B cell (primary cell): ENCODE data around the gene SDF2L1. TPM values are rescaled to one million over a fixed set of nuclear protein-coding genes. Genes with fewer than 3 reads are reported as not detected.
"Not testable (repeated sequence)": the region's sequence is repeated elsewhere in the genome, so short reads cannot be mapped to it uniquely, and the experiment has no call there.

Experiments used
- ATAC-seq: fragments of 200-7000 bp; cut with Tn5 transposase; one replicate; pipeline ENCODE4 v1.10.0; 2021; ENCODE audit warnings: low read depth, mild to moderate bottlenecking, moderate number of reproducible peaks, moderate library complexity
- CTCF ChIA-PET: fragments of 350-600 bp; sonication (Branson Sonifier 250); formaldehyde crosslinking; loops from one replicate; lab custom pipeline; 2021; ENCODE audit warnings: antibody characterized with exemption, inconsistent platforms; lab: Charles Lee
- POLR2A ChIA-PET: fragments of 350-600 bp; sonication (Branson Sonifier 250); formaldehyde crosslinking; loops from one replicate; lab custom pipeline; 2021; ENCODE audit warnings: antibody characterized with exemption; lab: Charles Lee
- DNase-seq: peaks from one replicate; pipeline ENCODE4 v3.0.0; 2013
- H2AFZ ChIP-seq: 2 replicates; pipeline ENCODE4 v1.6.1; 2012; ENCODE audit warnings: mild to moderate bottlenecking, low read depth, low read length; ENCODE audit not compliant: insufficient read depth, poor library complexity, severe bottlenecking
- H3K27ac ChIP-seq, 2 donors: 1 replicate in 1 of 2; 2 replicates in 1 of 2; pipeline ENCODE4 v1.5.1; 2012 to 2013; ENCODE audit warnings: low read length in 2 of 2, mild to moderate bottlenecking in 2 of 2, moderate library complexity in 1 of 2
- H3K27me3 ChIP-seq, 4 experiments: fragments of 200-600 bp in 1 of 4; sonication (generic) in 1 of 4; replicated peaks in 1 of 4; 1 replicate in 2 of 4; 2 replicates in 2 of 4; pipeline versions ENCODE4 v1.6.1 to v1.7.0; 2013 to 2016; ENCODE audit warnings: low read length in 3 of 4, mild to moderate bottlenecking in 2 of 4, mixed read lengths in 1 of 4, moderate library complexity in 1 of 4; ENCODE audit not compliant: insufficient read depth in 4 of 4, control insufficient read depth in 3 of 4; ENCODE audit errors: control extremely low read depth in 1 of 4
- H3K36me3 ChIP-seq, 2 experiments: replicated peaks in 1 of 2; 1 replicate in 1 of 2; 2 replicates in 1 of 2; pipeline versions ENCODE4 v1.6.1 to v1.7.1; 2013; ENCODE audit warnings: low read length in 1 of 2; ENCODE audit not compliant: insufficient read depth in 2 of 2, control insufficient read depth in 1 of 2; ENCODE audit errors: control extremely low read depth in 1 of 2, extremely low read depth in 1 of 2
- H3K4me1 ChIP-seq, 2 donors: fragments of 200-600 bp in 1 of 2; sonication (generic) in 1 of 2; 1 replicate in 1 of 2; 2 replicates in 1 of 2; pipeline versions ENCODE4 v1.5.1 to v1.6.1; 2013 to 2017; ENCODE audit warnings: low read length in 2 of 2; ENCODE audit not compliant: control insufficient read depth in 2 of 2, insufficient read depth in 2 of 2
- H3K4me2 ChIP-seq: replicated peaks from 2 replicates; pipeline ENCODE3; 2012; ENCODE audit warnings: mild to moderate bottlenecking, low read depth, low read length; ENCODE audit not compliant: poor library complexity, severe bottlenecking
- H3K4me3 ChIP-seq, 5 experiments: fragments of 200-600 bp in 1 of 5; sonication (generic) in 1 of 5; 1 replicate in 3 of 5; 2 replicates in 2 of 5; pipeline versions ENCODE4 v1.5.1 to v1.7.0; 2011 to 2016; ENCODE audit warnings: low read length in 4 of 5, mild to moderate bottlenecking in 4 of 5, low read depth in 2 of 5, control low read depth in 1 of 5, moderate library complexity in 1 of 5; ENCODE audit not compliant: insufficient read depth in 1 of 5; ENCODE audit errors: control extremely low read depth in 1 of 5, extremely low read depth in 1 of 5
- H3K79me2 ChIP-seq: fragments of 200-600 bp; sonication (generic); one replicate; pipeline ENCODE4 v1.6.0; 2016; ENCODE audit warnings: low read length; ENCODE audit not compliant: control insufficient read depth, insufficient read depth
- H3K9ac ChIP-seq: fragments of 200-600 bp; sonication (generic); 2 replicates; pipeline ENCODE4 v1.6.1; 2017; ENCODE audit warnings: mild to moderate bottlenecking, low read length, moderate library complexity
- H3K9me3 ChIP-seq, 3 donors: one replicate each; pipeline versions ENCODE4 v1.6.1 to v1.7.1; 2013; ENCODE audit warnings: low read length in 2 of 3; ENCODE audit not compliant: control insufficient read depth in 2 of 3, insufficient read depth in 1 of 3; ENCODE audit errors: control extremely low read depth in 1 of 3
- H4K20me1 ChIP-seq: 2 replicates; pipeline ENCODE4 v1.6.0; 2012; ENCODE audit warnings: mild to moderate bottlenecking, low read length; ENCODE audit not compliant: insufficient read depth, control insufficient read depth, poor library complexity, severe bottlenecking
- H3K27ac Mint-ChIP-seq: one replicate; pipeline ENCODE4 v1.8.0; 2021; ENCODE audit warnings: mixed read lengths
- H3K27me3 Mint-ChIP-seq: one replicate; pipeline ENCODE4 v1.8.0; 2021; ENCODE audit warnings: mixed read lengths
- H3K4me1 Mint-ChIP-seq: one replicate; pipeline ENCODE4 v1.8.0; 2021; ENCODE audit warnings: mixed read lengths
- H3K4me3 Mint-ChIP-seq: one replicate; pipeline ENCODE4 v1.8.0; 2021; ENCODE audit warnings: mixed read lengths
- H3K9me3 Mint-ChIP-seq: one replicate; pipeline ENCODE4 v1.8.0; 2022; ENCODE audit warnings: mixed read lengths; ENCODE audit not compliant: insufficient read depth
- EZH2 ChIP-seq: IDR thresholded peaks from 2 replicates; pipeline ENCODE4 v1.6.1; 2012; ENCODE audit warnings: borderline replicate concordance, low read depth, mild to moderate bottlenecking, moderate library complexity, low read length; ENCODE audit not compliant: insufficient read depth, poor library complexity, severe bottlenecking
- WGBS: methylation state at CpG from one replicate; pipeline ENCODE4 v1.1.5; 2013; ENCODE audit warnings: missing lambda C conversion rate; ENCODE audit not compliant: insufficient coverage; 5-methylcytosine and 5-hydroxymethylcytosine counted together
- intact Hi-C: fragments of 100-400 bp; cut with micrococcal nuclease; formaldehyde crosslinking; loops from one replicate; pipeline ENCODE4 v1.10.0; 2022
- polyA plus RNA-seq: library from polyadenylated mRNA; depleted of rRNA; stranded (reverse); fragments of >200 nt; gene quantifications from 2 replicates; pipeline ENCODE4 v1.2.3, GENCODE V29; 2012
- total RNA-seq, 2 donors: library from RNA; stranded (reverse); fragments of 120-200 nt in 1 of 2; gene quantifications; 1 replicate in 1 of 2; 2 replicates in 1 of 2; pipeline versions ENCODE4 v1.2.3 to v1.2.4, GENCODE V29; 2013 to 2022
- TF ChIP-seq, protein P1 (sequence below): fragments of 200-600 bp; IDR thresholded peaks from one replicate; pipeline ENCODE4 v1.8.0; 2022; ENCODE audit warnings: antibody characterized with exemption, mild to moderate bottlenecking

Gene SDF2L1
- total and polyA plus RNA-seq, 2 donors (not counting 1 experiment from before 2014, with no cell fraction given), result 15.2 to 23.5 TPM

- Mint-ChIP-seq H3K4me3 (no peak overlapping the region), H3K9me3 (no peaks in the 10 kb centered on the region), H3K4me1 (peaks cover 11% of the 10 kb centered on the region), H3K27me3 (no peaks in the 10 kb centered on the region), H3K27ac (no peak overlapping the region)
- ATAC-seq (no peak), DNase-seq (no peak)
- H3K79me2 ChIP-seq, result no peaks in the 10 kb centered on the region
- intact Hi-C loops, result no loop called here
- H3K9me3 ChIP-seq, result peaks cover 0 to 10% (median 0%) of the 10 kb centered on the region in 3 donors
- peaks cover 0 to 7% of the 10 kb centered on the region in 2 donors for H3K4me1 ChIP-seq
- WGBS, result 87% methylated on average over 15 of the region's 15 CpGs
- H3K4me2 ChIP-seq, result no peak overlapping the region
- POLR2A ChIA-PET, result no interaction called here
- no peak overlapping the region for H3K4me3 ChIP-seq
- H2AFZ ChIP-seq, result no peak overlapping the region
- CTCF ChIA-PET, result interaction anchor here (5.4 kb wide), 1 partner anchor 10 kb away, joined by 23 read pairs; no protein-coding TSS in a partner anchor
- no peak overlapping the region for H3K27ac ChIP-seq
- TF ChIP-seq, protein P1, sequence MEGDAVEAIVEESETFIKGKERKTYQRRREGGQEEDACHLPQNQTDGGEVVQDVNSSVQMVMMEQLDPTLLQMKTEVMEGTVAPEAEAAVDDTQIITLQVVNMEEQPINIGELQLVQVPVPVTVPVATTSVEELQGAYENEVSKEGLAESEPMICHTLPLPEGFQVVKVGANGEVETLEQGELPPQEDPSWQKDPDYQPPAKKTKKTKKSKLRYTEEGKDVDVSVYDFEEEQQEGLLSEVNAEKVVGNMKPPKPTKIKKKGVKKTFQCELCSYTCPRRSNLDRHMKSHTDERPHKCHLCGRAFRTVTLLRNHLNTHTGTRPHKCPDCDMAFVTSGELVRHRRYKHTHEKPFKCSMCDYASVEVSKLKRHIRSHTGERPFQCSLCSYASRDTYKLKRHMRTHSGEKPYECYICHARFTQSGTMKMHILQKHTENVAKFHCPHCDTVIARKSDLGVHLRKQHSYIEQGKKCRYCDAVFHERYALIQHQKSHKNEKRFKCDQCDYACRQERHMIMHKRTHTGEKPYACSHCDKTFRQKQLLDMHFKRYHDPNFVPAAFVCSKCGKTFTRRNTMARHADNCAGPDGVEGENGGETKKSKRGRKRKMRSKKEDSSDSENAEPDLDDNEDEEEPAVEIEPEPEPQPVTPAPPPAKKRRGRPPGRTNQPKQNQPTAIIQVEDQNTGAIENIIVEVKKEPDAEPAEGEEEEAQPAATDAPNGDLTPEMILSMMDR, result no peak
- no peak for TF ChIP-seq EZH2
- no peaks in the 10 kb centered on the region for H3K27me3 ChIP-seq
- H3K9ac ChIP-seq, result no peak overlapping the region
- H3K36me3 ChIP-seq, result no peaks in the 10 kb centered on the region
- H4K20me1 ChIP-seq, result peaks cover 5% of the 10 kb centered on the region
Measured at GRCh38 chr22:21635771-21636510, 6.2 kb upstream of the SDF2L1 start.

GRCh38 chr22:21636629-21637218 is 5.4 kb upstream of the SDF2L1 start:
- Mint-ChIP-seq H3K27ac (peak overlapping the region; percentile 38), H3K4me3 (no peak overlapping the region), H3K9me3 (no peaks in the 10 kb centered on the region), H3K4me1 (peaks cover 14% of the 10 kb centered on the region), H3K27me3 (no peaks in the 10 kb centered on the region)
- Histone ChIP-seq H3K36me3 (no peaks in the 10 kb centered on the region), H3K27me3 (no peaks in the 10 kb centered on the region), H3K4me2 (no peak overlapping the region), H3K4me3 (no peak overlapping the region), H3K27ac (no peak overlapping the region), H2AFZ (no peak overlapping the region), H3K4me1 (peaks cover 7 to 13% of the 10 kb centered on the region in 2 donors), H3K9me3 (peaks cover 0 to 10% (median 0%) of the 10 kb centered on the region in 3 donors), H4K20me1 (no peaks in the 10 kb centered on the region), H3K9ac (no peak overlapping the region), H3K79me2 (no peaks in the 10 kb centered on the region)
- DNase-seq (no peak), ATAC-seq (no peak)
- 96% methylated on average over 14 of the region's 17 CpGs for WGBS
- no peak for TF ChIP-seq EZH2
- ChIA-PET POLR2A (no interaction called here), CTCF (interaction anchor here (5.4 kb wide), 1 partner anchor 10 kb away, joined by 23 read pairs; no protein-coding TSS in a partner anchor)
- intact Hi-C loops, result no loop called here

- H3K9me3 Mint-ChIP-seq, H3K9ac ChIP-seq, POLR2A ChIA-PET, H3K79me2 ChIP-seq, DNase-seq, H3K27me3 ChIP-seq, H3K36me3 ChIP-seq, H4K20me1 ChIP-seq, H3K4me3 ChIP-seq, H3K27ac ChIP-seq, H3K4me3 Mint-ChIP-seq, H3K27ac Mint-ChIP-seq, intact Hi-C loops, H3K27me3 Mint-ChIP-seq, H3K4me2 ChIP-seq, H3K9me3 ChIP-seq, H2AFZ ChIP-seq, ATAC-seq: not testable (repeated sequence)
- H3K4me1 ChIP-seq, result peaks cover 8 to 12% of the 10 kb centered on the region in 2 donors
- H3K4me1 Mint-ChIP-seq, result peaks cover 16% of the 10 kb centered on the region
- no CpG with 5 or more reads among the region's 2 CpGs for WGBS
- CTCF ChIA-PET, result interaction anchor here (5.4 kb wide), 1 partner anchor 9 kb away, joined by 23 read pairs; no protein-coding TSS in a partner anchor
Measured at GRCh38 chr22:21637450-21637849, 4.7 kb upstream of the SDF2L1 start.
